ENCODE measurements around the gene SORCS2.

Gene SORCS2

GRCh38 chr4:7571701-7572100 lies 379.4 kb downstream of the SORCS2 start:
- TF ChIP-seq ZNF280C (tag by site-specific recombination; IDR thresholded peaks at IDR 0.05) (no peak), ZNF148 (tag by site-specific recombination; IDR thresholded peaks at IDR 0.05; ENCODE audit: borderline replicate concordance) (no peak), ZNF169 (tag by site-specific recombination; IDR thresholded peaks at IDR 0.05) (no peak), ZFP37 (tag by site-specific recombination; IDR thresholded peaks at IDR 0.05) (no peak), ZNF549 (tag by site-specific recombination; IDR thresholded peaks at IDR 0.05) (no peak), ZIC2 (tag by site-specific recombination; IDR thresholded peaks at IDR 0.05) (no peak), ELK4 (IDR thresholded peaks at IDR 0.05; ENCODE audit: borderline replicate concordance, low read depth, low read length) (no peak), SP7 (tag by site-specific recombination; IDR thresholded peaks at IDR 0.05) (no peak), ZNF645 (tag by site-specific recombination; IDR thresholded peaks at IDR 0.05) (no peak), ZNF449 (tag by site-specific recombination; IDR thresholded peaks at IDR 0.05) (no peak)
- Histone ChIP-seq H3K4me3 (ENCODE audit: low read depth, low read length) (no peak overlapping the region), H3K4me1 (ENCODE audit: control insufficient read depth, insufficient read depth, low read length) (no peaks in the 10 kb centered on the region), H3K27ac (ENCODE audit: extremely low read depth, low read depth, low read length) (no peak overlapping the region), H3K36me3 (ENCODE audit: control insufficient read depth in 2 of 2, insufficient read depth in 1 of 2, low read length in 2 of 2) (no peaks in the 10 kb centered on the region), H3K9me3 (ENCODE audit: control insufficient read depth, insufficient read depth, low read depth, low read length) (no peaks in the 10 kb centered on the region)
- ChIA-PET CTCF (no interaction called here), POLR2A (no interaction called here)

- no peaks in the 10 kb centered on the region for H3K4me1 ChIP-seq (ENCODE audit: control insufficient read depth, insufficient read depth, low read length)
- no peak overlapping the region for H3K4me3 ChIP-seq (ENCODE audit: low read depth, low read length)
- ChIA-PET CTCF (no interaction called here), POLR2A (no interaction called here)
- no peaks in the 10 kb centered on the region for H3K36me3 ChIP-seq (ENCODE audit: control insufficient read depth in 2 of 2, insufficient read depth in 1 of 2, low read length in 2 of 2)
- H3K27ac ChIP-seq (ENCODE audit: extremely low read depth, low read depth, low read length) = no peak overlapping the region
- H3K9me3 ChIP-seq (ENCODE audit: control insufficient read depth, insufficient read depth, low read depth, low read length) = no peaks in the 10 kb centered on the region
- TF ChIP-seq KLF1 (tag by site-specific recombination; IDR thresholded peaks at IDR 0.05) (no peak), SP3 (tag by site-specific recombination; IDR thresholded peaks at IDR 0.05) (no peak), ZNF19 (tag by site-specific recombination; IDR thresholded peaks at IDR 0.05; ENCODE audit: low read depth) (no peak), KLF16 (tag by site-specific recombination; IDR thresholded peaks at IDR 0.05) (no peak)
These were observed 380.6 kb downstream of the SORCS2 start for GRCh38 chr4:7572894-7573293.

All from HEK293 (cell line).